Upper lobe of left lung (tissue), 6 donors: ENCODE measurements around the gene KLHL24. TPM values are rescaled to one million over a fixed set of nuclear protein-coding genes. Genes with fewer than 3 reads are reported as not detected.
"Not testable (repeated sequence)": the region's sequence is repeated elsewhere in the genome, so short reads cannot be mapped to it uniquely, and the experiment has no call there.

Experiments
- ATAC-seq, 2 donors: fragments of 200-7000 bp; cut with Tn5 transposase; one replicate each; pipeline ENCODE4 v1.9.1; 2022; ENCODE audit warnings: mild to moderate bottlenecking in 2 of 2, moderate library complexity in 2 of 2; ENCODE audit not compliant: low FRiP score in 2 of 2
- DNase-seq, 2 donors: peaks; one replicate each; pipeline ENCODE4 v3.0.0-alpha.2; 2019 to 2020
- H3K27ac ChIP-seq, 4 donors: fragments of 200-600 bp; sonication (generic); one replicate each; pipeline ENCODE4 v1.5.1; 2016 to 2019
- H3K27me3 ChIP-seq, 4 donors: fragments of 200-600 bp; sonication (generic); one replicate each; pipeline ENCODE4 v1.5.1; 2017 to 2019
- H3K36me3 ChIP-seq, 4 donors: fragments of 200-600 bp; sonication (generic); one replicate each; pipeline ENCODE4 v1.5.1; 2016 to 2019
- H3K4me1 ChIP-seq, 4 donors: fragments of 200-600 bp; sonication (generic); one replicate each; pipeline ENCODE4 v1.5.1; 2018 to 2019
- H3K4me3 ChIP-seq, 4 donors: fragments of 200-600 bp; sonication (generic); one replicate each; pipeline ENCODE4 v1.5.1; 2017 to 2019; ENCODE audit warnings: mild to moderate bottlenecking in 2 of 4, moderate library complexity in 1 of 4
- H3K9me3 ChIP-seq, 4 donors: fragments of 200-600 bp; sonication (generic); one replicate each; pipeline ENCODE4 v1.5.1; 2018 to 2019
- EP300 ChIP-seq, 4 donors: sonication (generic); formaldehyde crosslinking; IDR thresholded peaks; one replicate each; pipeline ENCODE4 v1.5.1; 2017; ENCODE audit warnings: antibody characterized with exemption in 4 of 4, control low read depth in 2 of 4
- POLR2A ChIP-seq, 4 donors: fragments of 450-650 bp; IDR thresholded peaks; one replicate each; pipeline ENCODE4 v1.5.1; 2016 to 2017; ENCODE audit warnings: antibody characterized with exemption in 4 of 4, mild to moderate bottlenecking in 2 of 4
- POLR2AphosphoS5 ChIP-seq, 2 donors: sonication (generic); formaldehyde crosslinking; IDR thresholded peaks; one replicate each; pipeline ENCODE4 v1.5.1; 2017; ENCODE audit warnings: antibody characterized with exemption in 2 of 2
- WGBS, 2 donors: methylation state at CpG; one replicate each; pipeline ENCODE4 v1.1.5; 2017 to 2018; 5-methylcytosine and 5-hydroxymethylcytosine counted together
- total RNA-seq, 6 donors: library from RNA; depleted of rRNA in 4 of 6; stranded (reverse); fragments of >200 nt in 4 of 6; gene quantifications; one replicate each; pipeline versions ENCODE4 v1.1.0 to v1.2.1, GENCODE V29; 2016 to 2021
- TF ChIP-seq, protein P1 (sequence below), 6 experiments: fragments of 450-650 bp in 4 of 6; fragments of 200-600 bp in 2 of 6; sonication (generic) in 2 of 6; IDR thresholded peaks; one replicate each; pipeline ENCODE4 v1.5.1; 2016 to 2019; ENCODE audit warnings: antibody characterized with exemption in 6 of 6
- donor health status: DM: no; HTN: no; CAD: no; lungs with moderate emphysema.
- donor health status: DM: no; HTN: yes; CAD: no; lungs with severe emphysema.

Gene KLHL24
- total RNA-seq, 6 donors from 2014 or later, result 63.5 to 181 (median 104) TPM

GRCh38 chr3:183626877-183627594, 8.4 kb upstream of the KLHL24 start:
- no peaks in the 10 kb centered on the region for H3K9me3 ChIP-seq
- H3K27ac ChIP-seq, result peak overlapping the region; percentile 39 to 90 (median 74)
- H3K4me1 ChIP-seq, result peaks cover 0 to 27% (median 9%) of the 10 kb centered on the region in 4 donors
- ATAC-seq (peak; percentile 44 to 72), DNase-seq (peak in 1 of 2 donors; percentile 87)
- no peaks in the 10 kb centered on the region for H3K36me3 ChIP-seq
- no peaks in the 10 kb centered on the region for H3K27me3 ChIP-seq
- 49 to 60% methylated on average over 8 of the region's 8 CpGs for WGBS, 2 donors
- H3K4me3 ChIP-seq, result no peak overlapping the region
- TF ChIP-seq, protein P1, sequence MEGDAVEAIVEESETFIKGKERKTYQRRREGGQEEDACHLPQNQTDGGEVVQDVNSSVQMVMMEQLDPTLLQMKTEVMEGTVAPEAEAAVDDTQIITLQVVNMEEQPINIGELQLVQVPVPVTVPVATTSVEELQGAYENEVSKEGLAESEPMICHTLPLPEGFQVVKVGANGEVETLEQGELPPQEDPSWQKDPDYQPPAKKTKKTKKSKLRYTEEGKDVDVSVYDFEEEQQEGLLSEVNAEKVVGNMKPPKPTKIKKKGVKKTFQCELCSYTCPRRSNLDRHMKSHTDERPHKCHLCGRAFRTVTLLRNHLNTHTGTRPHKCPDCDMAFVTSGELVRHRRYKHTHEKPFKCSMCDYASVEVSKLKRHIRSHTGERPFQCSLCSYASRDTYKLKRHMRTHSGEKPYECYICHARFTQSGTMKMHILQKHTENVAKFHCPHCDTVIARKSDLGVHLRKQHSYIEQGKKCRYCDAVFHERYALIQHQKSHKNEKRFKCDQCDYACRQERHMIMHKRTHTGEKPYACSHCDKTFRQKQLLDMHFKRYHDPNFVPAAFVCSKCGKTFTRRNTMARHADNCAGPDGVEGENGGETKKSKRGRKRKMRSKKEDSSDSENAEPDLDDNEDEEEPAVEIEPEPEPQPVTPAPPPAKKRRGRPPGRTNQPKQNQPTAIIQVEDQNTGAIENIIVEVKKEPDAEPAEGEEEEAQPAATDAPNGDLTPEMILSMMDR (IDR thresholded peaks at IDR 0.05), result no peak
- TF ChIP-seq POLR2A (IDR thresholded peaks at IDR 0.05) (no peak), EP300 (IDR thresholded peaks at IDR 0.05) (peak in 3 of 4 donors; percentile 34 to 89 (median 77)), POLR2AphosphoS5 (IDR thresholded peaks at IDR 0.05) (peak; percentile 50 to 68)

DNA sequence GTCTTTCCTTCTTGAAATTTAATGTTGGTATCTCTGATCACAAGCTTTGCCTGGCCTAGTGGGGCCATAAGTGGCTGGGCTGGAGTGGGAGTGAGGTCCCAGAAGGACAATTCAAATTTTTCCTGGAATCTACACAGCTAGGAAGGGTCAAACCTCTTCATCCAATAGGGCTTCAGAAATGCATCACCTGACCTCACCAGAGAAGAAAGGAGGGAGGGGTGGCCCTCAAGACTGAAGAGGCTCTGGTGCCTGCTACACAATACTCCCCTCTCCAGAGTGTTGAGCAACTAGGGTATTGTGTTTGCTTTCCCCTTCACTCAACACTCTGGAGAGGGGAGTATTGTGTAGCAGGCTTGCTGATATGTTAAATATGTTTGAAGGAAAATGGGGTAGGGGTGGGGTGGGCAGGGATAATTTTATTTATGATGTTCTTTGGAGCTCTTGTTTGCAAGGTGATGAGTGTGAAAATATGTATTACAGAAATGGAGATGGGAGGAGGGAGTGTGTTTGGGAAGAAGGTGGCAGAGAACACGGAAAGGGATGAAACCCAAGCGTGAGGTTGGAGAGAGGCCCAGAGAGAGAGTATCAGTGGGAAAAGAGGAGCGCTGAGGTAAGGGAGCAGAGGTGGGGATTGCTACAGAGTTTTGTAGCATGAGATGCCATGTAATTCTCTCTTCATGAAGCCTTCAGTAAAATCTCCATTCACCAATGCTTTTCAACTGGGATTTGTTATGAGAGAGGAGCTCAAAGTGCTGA, 5.7 kb upstream of the KLHL24 start:
- DNase-seq, result peak in 1 of 2 donors; percentile 82
- 68 to 86% methylated on average over 3 of the region's 3 CpGs for WGBS, 2 donors
- no peaks in the 10 kb centered on the region for H3K27me3 ChIP-seq
- no peaks in the 10 kb centered on the region for H3K36me3 ChIP-seq
- TF ChIP-seq POLR2AphosphoS5 (IDR thresholded peaks at IDR 0.05) (peak in 1 of 2 donors; percentile 17), POLR2A (IDR thresholded peaks at IDR 0.05) (peak in 1 of 4 donors; percentile 21), EP300 (IDR thresholded peaks at IDR 0.05) (peak in 2 of 4 donors; percentile 74 to 85)
- TF ChIP-seq, protein P1 (IDR thresholded peaks at IDR 0.05), result no peak
- H3K27ac ChIP-seq, result peak overlapping the region; percentile 64 to 90 (median 74)
- H3K9me3 ChIP-seq, result no peaks in the 10 kb centered on the region
- H3K4me1 ChIP-seq, result peaks cover 1 to 28% (median 11%) of the 10 kb centered on the region in 4 donors
- no peak overlapping the region for H3K4me3 ChIP-seq
- ATAC-seq, result peak; percentile 60 to 88

DNA sequence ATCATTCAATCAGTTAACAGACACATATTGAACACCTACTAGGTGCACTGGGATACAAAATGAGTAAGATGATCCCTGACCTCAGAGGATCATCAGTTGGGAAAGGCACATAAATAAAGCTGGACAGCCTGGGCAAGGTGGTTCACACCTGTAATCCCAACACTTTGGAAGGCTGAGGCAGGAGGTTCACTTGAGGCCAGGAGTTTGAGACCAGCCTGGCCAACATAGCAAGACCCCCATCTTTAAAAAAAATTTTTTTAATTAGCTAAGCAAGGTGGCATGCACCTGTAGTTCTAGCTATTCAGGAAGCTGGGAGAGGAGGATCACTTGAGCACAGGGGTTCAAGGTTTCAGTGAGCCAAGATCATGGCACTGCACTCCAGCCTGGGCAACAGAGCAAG, 3.7 kb upstream of the KLHL24 start:
- H3K4me3 ChIP-seq, result no peak overlapping the region
- no peak overlapping the region for H3K27ac ChIP-seq
- no peaks in the 10 kb centered on the region for H3K27me3 ChIP-seq
- TF ChIP-seq POLR2AphosphoS5 (IDR thresholded peaks at IDR 0.05) (no peak), EP300 (IDR thresholded peaks at IDR 0.05) (no peak), POLR2A (IDR thresholded peaks at IDR 0.05) (no peak)
- TF ChIP-seq, protein P1 (IDR thresholded peaks at IDR 0.05), result no peak
- no peaks in the 10 kb centered on the region for H3K9me3 ChIP-seq
- no peaks in the 10 kb centered on the region for H3K36me3 ChIP-seq
- DNase-seq, result no peak
- no peak for ATAC-seq
- peaks cover 4 to 25% (median 13%) of the 10 kb centered on the region in 4 donors for H3K4me1 ChIP-seq

DNA sequence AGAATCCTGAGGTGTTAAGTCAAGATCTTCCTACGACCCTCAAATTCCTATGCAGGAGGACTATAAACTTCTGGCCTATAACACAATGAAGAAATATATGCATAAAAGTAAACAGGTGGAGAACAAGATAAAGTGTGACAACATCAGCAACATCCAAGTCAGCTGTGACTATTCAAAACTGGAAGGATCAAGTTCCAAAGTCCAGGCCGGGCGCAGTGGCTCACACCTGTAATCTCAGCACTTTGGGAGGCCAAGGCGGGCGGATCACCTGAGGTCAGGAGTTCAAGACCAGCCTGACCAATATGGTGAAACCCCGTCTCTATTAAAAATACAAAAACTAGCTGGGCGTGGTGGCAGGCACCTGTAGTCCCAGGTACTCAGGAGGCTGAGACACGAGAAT, 2.7 kb upstream of the KLHL24 start:
- ATAC-seq, H3K36me3 ChIP-seq: not testable (repeated sequence)
- 93 to 96% methylated on average over 8 of the region's 8 CpGs for WGBS, 2 donors

GRCh38 chr3:183634707-183635106, 716 bp upstream of the KLHL24 start:
- Histone ChIP-seq H3K4me1 (peaks cover 22 to 41% (median 31%) of the 10 kb centered on the region in 4 donors), H3K9me3 (no peaks in the 10 kb centered on the region), H3K36me3 (no peaks in the 10 kb centered on the region), H3K27ac (peak overlapping the region; percentile 97 to 100 (median 98)), H3K27me3 (no peaks in the 10 kb centered on the region), H3K4me3 (peak overlapping the region in 3 of 4 donors; percentile 75 to 98 (median 85))
- TF ChIP-seq POLR2A (IDR thresholded peaks at IDR 0.05) (no peak), EP300 (IDR thresholded peaks at IDR 0.05) (no peak), POLR2AphosphoS5 (IDR thresholded peaks at IDR 0.05) (no peak)
- TF ChIP-seq, protein P1 (IDR thresholded peaks at IDR 0.05), result no peak
- DNase-seq, result peak in 1 of 2 donors; percentile 37
- WGBS, 2 donors, result 70 to 71% methylated on average over 16 of the region's 16 CpGs
- ATAC-seq, result no peak

More for the DNA sequence above, 2.7 kb upstream of the KLHL24 start:
- H3K27me3 ChIP-seq, H3K4me3 ChIP-seq, H3K9me3 ChIP-seq, H3K27ac ChIP-seq, DNase-seq: not testable (repeated sequence)
- peaks cover 10 to 33% (median 20%) of the 10 kb centered on the region in 4 donors for H3K4me1 ChIP-seq
